WTC11 (cell line): ENCODE measurements around the gene CFAP251.

Source experiments
- CBFB ChIP-seq: sonication (generic); formaldehyde crosslinking; IDR thresholded peaks from 2 replicates; pipeline ENCODE4 v1.8.1; 2022; ENCODE audit warnings: mild to moderate bottlenecking, low read depth, missing genetic modification reagents
- CREB1 ChIP-seq: sonication (generic); formaldehyde crosslinking; IDR thresholded peaks from 2 replicates; pipeline ENCODE4 v1.8.0; 2023; ENCODE audit warnings: mild to moderate bottlenecking, missing genetic modification reagents
- IRF2 ChIP-seq: sonication (generic); formaldehyde crosslinking; IDR thresholded peaks from 2 replicates; pipeline ENCODE4 v1.8.0; 2022; ENCODE audit warnings: low read depth, missing genetic modification reagents, borderline replicate concordance
- JAZF1 ChIP-seq: fragments of 250-450 bp; sonication (Bioruptor Pico); IDR thresholded peaks from 2 replicates; pipeline ENCODE4 v1.9.0; 2021; ENCODE audit warnings: moderate library complexity, mild to moderate bottlenecking, inconsistent platforms
- NR3C1 ChIP-seq: sonication (generic); formaldehyde crosslinking; conservative IDR thresholded peaks from 2 replicates; pipeline ENCODE4 v1.8.1; 2023; ENCODE audit warnings: low read depth, mild to moderate bottlenecking, missing genetic modification reagents
- TCF7 ChIP-seq: sonication (generic); formaldehyde crosslinking; IDR thresholded peaks from 2 replicates; pipeline ENCODE4 v1.8.0; 2022; ENCODE audit warnings: mild to moderate bottlenecking, low read depth, missing genetic modification reagents, moderate library complexity
- ZNF423 ChIP-seq: fragments of 250-450 bp; sonication (Bioruptor Pico); IDR thresholded peaks from 2 replicates; pipeline ENCODE4 v2.1.2; 2022; ENCODE audit warnings: mild to moderate bottlenecking, moderate library complexity
- TF ChIP-seq, protein P1 (sequence below): sonication (generic); formaldehyde crosslinking; conservative IDR thresholded peaks from 2 replicates; pipeline ENCODE4 v1.8.1; 2022; ENCODE audit warnings: mild to moderate bottlenecking, missing genetic modification reagents

GRCh38 chr12:121980892-121981272, 62.5 kb downstream of the CFAP251 start:
- no peak for TF ChIP-seq ZNF423 (CRISPR knock-in tag)
- no peak for TF ChIP-seq NR3C1 (CRISPR knock-in tag)
- no peak for TF ChIP-seq TCF7 (CRISPR knock-in tag)
- TF ChIP-seq, protein P1, sequence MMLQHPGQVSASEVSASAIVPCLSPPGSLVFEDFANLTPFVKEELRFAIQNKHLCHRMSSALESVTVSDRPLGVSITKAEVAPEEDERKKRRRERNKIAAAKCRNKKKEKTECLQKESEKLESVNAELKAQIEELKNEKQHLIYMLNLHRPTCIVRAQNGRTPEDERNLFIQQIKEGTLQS (CRISPR knock-in tag): no peak
- TF ChIP-seq JAZF1 (CRISPR knock-in tag): no peak
- TF ChIP-seq IRF2 (CRISPR knock-in tag): no peak
- no peak for TF ChIP-seq CBFB (CRISPR knock-in tag)
- no peak for TF ChIP-seq CREB1 (CRISPR knock-in tag)
